Stimulated activated CD4-positive, alpha-beta T cell treated with anti-CD3 and anti-CD28 coated beads, Interleukin-4, amount 100 ng/mL, for 24 hours (primary cell): ENCODE results near the gene CRYBB1.
"Not testable (repeated sequence)": the region's sequence is repeated elsewhere in the genome, so short reads cannot be mapped to it uniquely, and the experiment has no call there.

Source experiments
- DNase-seq: peaks from one replicate; pipeline ENCODE4 v3.0.0-alpha.2; 2020

CRYBB1 gene

GRCh38 chr22:26635117-26635516 is 17.3 kb upstream of the CRYBB1 start:
- DNase-seq: no peak

DNA sequence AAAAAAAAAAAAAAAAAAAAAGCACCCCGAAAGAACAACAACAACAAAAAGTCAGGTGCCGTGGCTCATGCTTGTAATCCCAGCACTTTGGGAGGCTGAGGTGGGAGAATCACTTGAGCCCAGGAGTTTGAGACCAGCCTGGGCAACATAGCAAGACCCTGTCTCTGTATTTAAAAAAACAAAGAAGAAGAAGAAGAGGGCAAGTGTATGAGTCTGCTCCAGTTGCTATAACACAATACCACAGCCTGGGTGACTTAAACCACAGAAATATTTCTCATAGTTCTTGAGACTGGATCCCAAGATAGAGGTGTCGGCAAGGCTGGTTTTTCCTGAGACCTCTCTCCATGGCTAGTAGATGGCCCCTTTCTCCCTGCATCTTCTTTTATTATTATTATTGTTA is 16.4 kb upstream of the CRYBB1 start:
- no peak for DNase-seq

DNA sequence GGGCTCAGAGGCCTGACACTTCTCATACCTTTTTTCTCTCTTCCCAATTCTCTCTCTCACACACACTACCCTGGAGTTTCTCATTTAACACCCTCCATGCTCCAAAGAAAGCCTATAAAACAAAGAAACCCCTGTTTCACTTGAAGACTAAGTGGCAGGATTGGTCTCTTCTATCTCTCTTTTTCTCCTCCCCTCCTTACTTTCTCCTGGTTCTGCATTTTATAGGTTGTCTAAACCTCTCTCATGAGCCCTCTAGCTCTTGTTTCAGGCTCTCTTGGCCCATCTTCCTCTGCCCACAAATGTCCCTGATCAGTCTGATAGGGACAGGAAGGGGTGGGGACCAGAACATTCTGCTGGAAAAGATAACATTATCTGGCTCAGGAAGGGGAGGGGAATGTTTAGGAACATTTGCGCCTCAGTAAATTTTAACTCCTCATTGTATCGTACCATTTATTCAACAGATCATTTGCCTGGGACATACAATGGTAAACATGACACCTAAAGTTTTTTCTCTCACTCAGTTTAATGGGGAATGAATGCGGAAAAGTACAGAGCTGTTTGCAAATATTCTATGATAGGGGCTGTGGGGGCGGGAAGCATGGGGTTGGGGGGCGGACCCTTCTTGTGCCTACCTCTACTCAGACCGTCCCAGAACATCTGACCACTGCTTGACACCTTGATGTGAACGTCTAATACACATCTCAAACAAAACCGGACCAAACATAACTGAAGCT is 14.8 kb upstream of the CRYBB1 start:
- DNase-seq: no peak

DNA sequence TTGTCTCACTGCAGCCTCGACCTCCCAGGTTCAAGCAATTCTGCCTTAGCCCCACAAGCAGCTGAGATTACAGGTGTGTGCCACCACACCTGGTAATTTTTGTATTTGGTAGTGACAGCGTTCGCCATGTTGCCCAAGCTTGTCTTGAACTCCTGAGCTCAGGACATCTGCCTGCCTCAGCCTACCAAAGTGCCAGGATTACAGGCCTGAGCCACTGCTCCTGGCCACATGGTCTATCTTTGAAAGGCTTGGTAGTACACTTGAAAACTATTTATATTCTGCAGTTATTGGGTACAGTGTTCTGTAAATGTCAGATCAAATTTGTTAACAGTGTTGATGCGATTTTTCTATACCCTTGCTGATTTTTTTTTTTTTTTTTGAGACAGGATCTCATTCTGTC is 13.5 kb upstream of the CRYBB1 start:
- DNase-seq: no peak

- DNase-seq: no peak
Observed at GRCh38 chr22:26629988-26630761, 12.3 kb upstream of the CRYBB1 start.

DNA sequence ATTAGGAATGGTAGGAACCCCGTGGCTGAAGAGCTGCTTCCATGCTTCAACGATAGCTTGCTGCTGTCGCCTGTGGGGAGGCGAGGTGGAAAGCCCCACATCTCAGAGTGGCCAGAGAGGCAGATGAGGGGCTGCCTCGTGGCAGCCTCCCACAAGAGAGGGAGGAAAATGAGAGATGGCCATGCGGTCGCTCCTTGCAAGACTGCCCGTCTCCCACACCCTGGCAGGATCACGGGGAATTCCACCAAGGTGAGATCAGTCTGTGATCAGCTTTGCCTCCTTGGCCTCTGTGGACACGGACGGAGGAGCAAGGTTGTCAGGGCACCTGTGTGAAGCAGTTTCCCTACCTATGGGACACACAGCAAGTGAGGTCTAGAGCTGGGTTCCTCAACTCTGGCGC is 7.0 kb upstream of the CRYBB1 start:
- no peak for DNase-seq

DNA sequence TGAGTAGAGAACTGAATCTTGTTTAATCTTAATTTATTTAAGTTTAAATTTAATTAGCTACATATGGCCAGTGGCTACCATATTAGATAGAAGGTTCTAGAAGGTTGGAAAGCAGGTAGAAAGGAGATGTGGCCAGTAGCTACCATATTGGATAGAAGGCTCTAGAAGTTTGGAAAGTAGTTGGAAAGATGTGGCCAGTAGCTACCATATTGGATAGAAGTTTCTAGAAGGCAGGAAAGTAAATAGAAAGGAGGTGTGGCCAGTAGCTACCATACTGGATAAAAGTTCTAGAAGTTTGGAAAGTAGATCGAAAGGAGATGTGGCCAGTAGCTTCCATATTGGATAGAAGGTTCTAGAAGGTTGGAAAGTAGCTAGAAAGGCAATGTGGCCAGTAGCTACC is 6.2 kb upstream of the CRYBB1 start:
- no peak for DNase-seq

GRCh38 chr22:26621663-26622062 is 3.8 kb upstream of the CRYBB1 start, which contains the start of gene CRYBA4:
TSS of gene CRYBA4 (plus strand) at chr22:26621963. CDS start at chr22:26622597, 634 bp downstream.
- DNase-seq: no peak

DNA sequence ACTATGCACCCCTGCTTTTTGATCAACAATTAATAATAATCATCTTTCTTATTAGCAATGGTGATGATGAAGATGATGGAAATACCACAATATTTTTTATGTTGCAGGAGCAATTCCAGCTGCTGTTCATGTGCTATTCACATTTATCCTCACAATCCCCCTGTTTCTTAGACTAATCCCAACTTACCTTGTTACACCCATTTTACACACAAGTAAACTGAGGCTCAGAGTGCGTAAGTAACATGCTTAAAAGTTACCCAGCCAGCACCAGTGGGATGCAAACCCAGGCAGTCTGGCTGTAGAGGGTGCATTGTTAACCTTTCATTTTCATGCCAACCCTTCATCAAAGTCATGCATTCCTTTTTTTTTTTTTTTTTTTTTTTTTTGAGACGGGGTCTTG is 2.4 kb upstream of the CRYBB1 start:
- DNase-seq: no peak

GRCh38 chr22:26619510-26619909 is 1.7 kb upstream of the CRYBB1 start:
- no peak for DNase-seq

- DNase-seq: no peak
Observed at GRCh38 chr22:26618455-26618854, 628 bp upstream of the CRYBB1 start.

DNA sequence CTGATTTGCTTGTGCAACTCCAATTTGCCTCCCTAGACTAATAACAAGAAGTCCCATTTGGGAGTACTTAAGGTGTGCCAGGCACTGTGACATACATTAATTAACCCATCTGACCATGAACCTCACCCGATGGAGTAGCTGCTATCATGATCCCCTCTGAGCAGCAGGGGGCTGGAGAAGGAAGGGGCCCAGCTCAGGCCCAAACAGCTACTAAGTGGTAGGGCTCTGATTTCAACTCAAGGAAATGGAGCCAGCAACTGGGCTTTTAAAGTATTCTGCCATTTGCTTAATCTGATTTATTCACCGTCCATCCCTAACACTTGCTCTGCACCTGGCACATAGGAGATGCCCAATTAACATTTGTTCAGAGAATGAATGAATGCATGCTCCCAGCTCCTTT is 1.2 kb downstream of the CRYBB1 start:
- no peak for DNase-seq

DNA sequence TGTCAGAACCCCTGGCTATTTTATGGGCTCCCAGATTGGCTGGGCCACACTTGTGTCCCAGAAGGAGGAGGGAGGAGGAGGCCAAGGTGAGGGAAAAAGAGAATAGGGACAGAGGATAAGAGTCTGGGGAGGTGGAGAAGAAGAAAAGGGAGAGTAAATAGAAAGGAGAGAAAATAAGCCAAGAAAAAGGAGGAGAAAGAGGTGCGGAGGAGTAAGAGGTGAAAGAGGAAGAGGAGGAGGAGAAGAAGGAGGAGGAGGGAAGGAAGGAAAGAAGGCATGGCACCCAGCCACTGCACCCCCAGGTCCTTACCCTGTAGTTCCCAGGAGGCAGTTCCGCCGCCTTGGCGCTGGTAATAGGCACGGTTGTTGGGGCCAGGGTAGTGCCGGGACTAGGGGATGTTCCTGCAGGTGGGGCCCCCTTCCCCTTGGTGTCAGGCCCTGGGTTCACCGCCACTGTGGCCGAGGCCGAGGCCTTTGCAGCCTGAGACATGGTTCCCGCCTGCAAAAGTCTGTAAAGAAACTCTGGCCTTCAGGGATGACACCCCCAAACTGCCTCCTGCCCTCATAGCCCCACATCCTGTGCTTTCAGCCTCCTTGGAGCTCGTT is 1.9 kb downstream of the CRYBB1 start:
- DNase-seq: no peak

DNA sequence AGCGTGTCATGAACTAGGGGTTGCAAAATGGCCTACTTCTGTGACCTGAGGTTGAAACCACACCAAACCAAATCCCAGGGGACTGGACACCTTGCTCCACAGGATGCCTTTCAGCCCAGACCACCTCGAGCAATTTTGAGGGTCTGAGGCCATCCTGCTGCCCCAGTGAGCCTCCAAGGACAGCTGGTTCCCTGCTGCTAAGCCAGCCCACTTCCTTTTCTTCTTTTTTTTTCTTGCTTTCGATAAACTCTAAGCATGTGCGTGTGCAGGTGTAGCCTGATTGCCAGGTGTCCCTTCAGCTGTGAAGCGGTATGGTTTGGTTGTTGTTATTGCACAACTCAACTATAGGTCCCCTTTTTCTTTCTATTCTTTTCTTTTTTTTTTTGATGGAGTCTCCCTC is 2.7 kb downstream of the CRYBB1 start:
- no peak for DNase-seq

- DNase-seq: no peak
Observed at GRCh38 chr22:26614322-26614721, 3.5 kb downstream of the CRYBB1 start.

- DNase-seq: not testable (repeated sequence)
Observed at GRCh38 chr22:26613753-26614152, 4.1 kb downstream of the CRYBB1 start.

DNA sequence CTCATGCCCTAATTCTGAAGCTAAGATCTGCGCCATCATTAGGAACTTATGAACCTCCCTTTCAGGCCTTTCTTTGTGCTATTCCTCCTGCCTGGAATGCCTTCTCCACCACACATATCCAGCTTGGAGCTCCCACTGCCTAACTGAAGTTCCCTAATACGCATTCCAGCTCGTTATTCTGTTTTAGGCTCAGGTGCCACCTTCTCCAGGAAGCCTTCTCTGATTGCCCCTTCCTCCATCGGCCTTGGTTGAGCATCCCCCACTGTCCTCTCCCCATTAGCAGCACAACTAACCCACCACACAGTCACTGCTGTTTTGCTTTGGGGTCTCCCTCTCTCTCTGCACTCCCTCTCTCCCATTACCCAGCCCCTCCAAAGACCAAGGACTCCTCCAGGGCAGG is 5.2 kb downstream of the CRYBB1 start:
- no peak for DNase-seq

DNA sequence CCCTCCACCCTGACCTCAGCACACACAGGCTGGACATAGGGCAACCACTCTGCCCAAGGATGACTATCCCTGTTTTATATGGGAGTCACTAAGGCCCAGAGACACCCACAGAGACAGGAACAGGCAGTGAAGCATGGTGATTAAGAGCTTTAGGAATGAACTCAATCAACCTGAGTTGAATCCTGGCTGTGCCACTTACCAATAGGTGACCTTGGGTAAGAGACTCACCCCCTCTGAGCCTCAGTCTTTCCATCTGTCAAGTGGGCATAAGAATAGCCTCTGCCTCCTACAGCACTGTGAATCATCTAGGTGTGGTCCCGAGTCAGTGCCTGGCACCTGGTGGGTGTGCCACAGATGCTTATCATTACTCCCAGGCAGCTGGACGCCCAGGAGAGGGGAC is 6.8 kb downstream of the CRYBB1 start:
- DNase-seq: no peak

DNA sequence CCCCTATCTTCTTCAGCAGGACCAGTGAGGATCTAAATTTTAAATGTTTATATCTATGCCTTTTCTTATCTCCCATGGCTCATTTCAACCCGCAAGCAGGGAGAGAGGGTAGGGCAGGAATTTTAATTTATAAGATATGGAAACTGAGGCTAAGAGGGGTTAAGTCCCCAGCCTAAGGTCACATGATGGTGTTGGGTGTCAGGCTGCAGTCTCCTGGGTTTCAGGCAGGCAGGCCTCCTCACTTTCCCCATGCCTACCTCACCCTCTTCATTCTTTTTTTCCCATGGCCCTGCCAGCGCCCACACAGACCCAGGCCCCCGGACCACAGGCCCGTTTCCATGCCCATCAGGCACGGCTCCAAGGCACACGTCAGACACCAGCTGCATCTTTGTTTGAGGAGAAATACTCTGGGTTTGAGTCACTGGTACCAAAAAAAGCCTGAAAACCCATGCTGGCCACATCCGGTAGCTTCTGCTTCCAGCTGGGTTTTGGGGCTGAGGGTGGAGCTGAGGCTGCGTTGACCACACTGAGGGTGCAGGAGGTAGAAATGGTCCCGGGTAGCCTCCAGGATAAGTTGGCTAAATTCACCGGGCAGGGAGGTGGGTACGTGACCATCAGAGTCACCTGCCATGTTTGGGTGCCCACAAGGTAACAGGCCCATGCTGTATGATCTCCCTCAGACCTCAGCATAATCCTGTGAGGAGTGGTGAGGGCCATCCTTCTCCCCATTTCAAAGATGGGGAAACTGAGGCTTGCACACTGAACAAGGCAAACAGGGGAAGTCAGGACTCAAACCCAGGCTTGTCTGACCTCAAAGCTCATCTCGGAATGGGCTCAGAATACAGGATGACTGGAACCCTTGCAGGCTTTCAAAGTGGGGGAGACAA is 7.5 kb downstream of the CRYBB1 start:
- peak; percentile 36 for DNase-seq

DNA sequence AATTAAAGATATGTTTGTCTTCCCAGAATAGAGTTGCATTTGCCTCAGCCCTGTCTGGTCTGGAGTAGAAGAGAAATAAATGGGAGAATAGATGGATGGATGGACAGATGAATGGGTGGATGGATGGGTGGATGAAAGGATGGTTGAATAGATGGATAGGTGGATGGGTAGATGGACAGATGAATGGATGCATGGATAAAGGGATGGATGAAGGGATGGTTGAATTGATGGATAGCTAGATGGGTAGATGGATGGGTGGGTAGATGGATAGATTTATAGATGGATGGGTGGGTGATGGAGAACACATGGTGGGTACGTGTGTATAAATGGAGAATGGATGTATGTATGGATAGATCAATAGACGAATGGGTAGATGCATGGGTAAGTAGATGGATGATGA is 8.5 kb downstream of the CRYBB1 start:
- no peak for DNase-seq

- no peak for DNase-seq
Observed at GRCh38 chr22:26608129-26608528, 9.7 kb downstream of the CRYBB1 start.

GRCh38 chr22:26606611-26607010 is 11.2 kb downstream of the CRYBB1 start:
- no peak for DNase-seq

- no peak for DNase-seq
Observed at GRCh38 chr22:26604368-26604767, 13.5 kb downstream of the CRYBB1 start.
